Cerebellar cortex (tissue), 1 donor: Measurements from ENCODE around the gene KRTAP4-3.
"Not testable (repeated sequence)": the region's sequence is repeated elsewhere in the genome, so short reads cannot be mapped to it uniquely, and the experiment has no call there.

Experiments
- DNase-seq: peaks from one replicate; pipeline ENCODE4 v3.0.0-alpha.2; 2015; ENCODE audit warnings: low spot score

Gene KRTAP4-3

GRCh38 chr17:41168121-41168520, at the start of gene KRTAP4-3:
Gene KRTAP4-3, minus strand, starts transcription at chr17:41168221. Its CDS starts 49 bp downstream, at chr17:41168172.
- no peak for DNase-seq

GRCh38 chr17:41215681-41216080, 47.7 kb upstream of the KRTAP4-3 start:
- DNase-seq: no peak

- no peak for DNase-seq
Measured at GRCh38 chr17:41212524-41213169, 44.6 kb upstream of the KRTAP4-3 start.

GRCh38 chr17:41211845-41212466, 43.9 kb upstream of the KRTAP4-3 start:
- DNase-seq: no peak

GRCh38 chr17:41199421-41200078, 31.5 kb upstream of the KRTAP4-3 start:
- no peak for DNase-seq

GRCh38 chr17:41196068-41196467, 28.0 kb upstream of the KRTAP4-3 start:
- DNase-seq: no peak

- no peak for DNase-seq
Measured at GRCh38 chr17:41190328-41190727, 22.3 kb upstream of the KRTAP4-3 start.

GRCh38 chr17:41189837-41190318, 21.9 kb upstream of the KRTAP4-3 start, which contains the start of gene KRTAP9-1:
Gene KRTAP9-1, plus strand, starts transcription at chr17:41189887. Its CDS starts 0 bp downstream, at chr17:41189887.
- DNase-seq: not testable (repeated sequence)

- DNase-seq: no peak
Measured at GRCh38 chr17:41186872-41187271, 18.9 kb upstream of the KRTAP4-3 start.

- no peak for DNase-seq
Measured at GRCh38 chr17:41185001-41185400, 17.0 kb upstream of the KRTAP4-3 start.

GRCh38 chr17:41184480-41184961, 16.5 kb upstream of the KRTAP4-3 start, which contains the start of gene KRTAP4-1:
Gene KRTAP4-1, minus strand, starts transcription at chr17:41184911. Its CDS starts 57 bp downstream, at chr17:41184854.
- DNase-seq: no peak

GRCh38 chr17:41178843-41179616, 11.0 kb upstream of the KRTAP4-3 start:
- DNase-seq: no peak

- no peak for DNase-seq
Measured at GRCh38 chr17:41178341-41178740, 10.3 kb upstream of the KRTAP4-3 start.

- no peak for DNase-seq
Measured at GRCh38 chr17:41177727-41178271, 9.8 kb upstream of the KRTAP4-3 start, which contains the start of gene KRTAP4-2. Gene KRTAP4-2, minus strand, starts transcription at chr17:41178221. Its CDS starts 57 bp downstream, at chr17:41178164.

- DNase-seq: no peak
Measured at GRCh38 chr17:41176744-41177387, 8.8 kb upstream of the KRTAP4-3 start.

- no peak for DNase-seq
Measured at GRCh38 chr17:41171886-41172285, 3.9 kb upstream of the KRTAP4-3 start.

GRCh38 chr17:41167561-41167960, 460 bp downstream of the KRTAP4-3 start:
- no peak for DNase-seq

- no peak for DNase-seq
Measured at GRCh38 chr17:41163828-41164227, 4.2 kb downstream of the KRTAP4-3 start.

- no peak for DNase-seq
Measured at GRCh38 chr17:41160648-41161047, 7.4 kb downstream of the KRTAP4-3 start, which contains the start of gene KRTAP4-4. Gene KRTAP4-4, minus strand, starts transcription at chr17:41160748. Its CDS starts 57 bp downstream, at chr17:41160691.

GRCh38 chr17:41160190-41160589, 7.8 kb downstream of the KRTAP4-3 start:
- not testable (repeated sequence) for DNase-seq

GRCh38 chr17:41153856-41154255, 14.2 kb downstream of the KRTAP4-3 start:
- DNase-seq: no peak
